ENCODE data around the gene DIDO1. TPM values are rescaled to one million over a fixed set of nuclear protein-coding genes. Genes with fewer than 3 reads are reported as not detected.
A peak's percentile ranks its signal among the peaks of the same experiment; 100 is the strongest.

The DIDO1 gene
- 41.6 to 53.8 TPM (median 42.5 TPM) in 3 replicates for total RNA-seq
- long read RNA-seq, full-length matches to known transcripts: 11 of 57 reads
- long read RNA-seq, partial matches to known transcripts: 14 of 57 reads
- long read RNA-seq, other reads (novel, unspliced or antisense): 32 of 57 reads

GRCh38 chr20:62926229-62927127, at the start of gene DIDO1:
TSS of gene DIDO1 (minus strand) at chr20:62926505.
- H3K27ac Mint-ChIP-seq (ENCODE audit: unreplicated experiment): peak within 1 kb of the TSS; percentile 98
- peaks cover 61% of the 10 kb centered on the region for H3K4me1 Mint-ChIP-seq (ENCODE audit: low read depth)
- H3K27me3 Mint-ChIP-seq (ENCODE audit: low read depth): no peaks in the 10 kb centered on the region
- H3K4me3 Mint-ChIP-seq (ENCODE audit: unreplicated experiment): peak within 1 kb of the TSS; percentile 95
- H3K36me3 Mint-ChIP-seq (ENCODE audit: low read depth): no peaks in the 10 kb centered on the region
- no peaks in the 10 kb centered on the region for H3K9me3 Mint-ChIP-seq (ENCODE audit: low read depth)
- TF ChIP-seq CTCF (IDR thresholded peaks at IDR 0.05): peak; percentile 84
- no peak for DNase-seq (ENCODE audit: low spot score)

- peaks cover 61% of the 10 kb centered on the region for H3K27me3 Mint-ChIP-seq (ENCODE audit: low read depth)
- TF ChIP-seq CTCF (IDR thresholded peaks at IDR 0.05): no peak
Observed at GRCh38 chr20:62975251-62975760, 49.0 kb upstream of the DIDO1 start.

DNA sequence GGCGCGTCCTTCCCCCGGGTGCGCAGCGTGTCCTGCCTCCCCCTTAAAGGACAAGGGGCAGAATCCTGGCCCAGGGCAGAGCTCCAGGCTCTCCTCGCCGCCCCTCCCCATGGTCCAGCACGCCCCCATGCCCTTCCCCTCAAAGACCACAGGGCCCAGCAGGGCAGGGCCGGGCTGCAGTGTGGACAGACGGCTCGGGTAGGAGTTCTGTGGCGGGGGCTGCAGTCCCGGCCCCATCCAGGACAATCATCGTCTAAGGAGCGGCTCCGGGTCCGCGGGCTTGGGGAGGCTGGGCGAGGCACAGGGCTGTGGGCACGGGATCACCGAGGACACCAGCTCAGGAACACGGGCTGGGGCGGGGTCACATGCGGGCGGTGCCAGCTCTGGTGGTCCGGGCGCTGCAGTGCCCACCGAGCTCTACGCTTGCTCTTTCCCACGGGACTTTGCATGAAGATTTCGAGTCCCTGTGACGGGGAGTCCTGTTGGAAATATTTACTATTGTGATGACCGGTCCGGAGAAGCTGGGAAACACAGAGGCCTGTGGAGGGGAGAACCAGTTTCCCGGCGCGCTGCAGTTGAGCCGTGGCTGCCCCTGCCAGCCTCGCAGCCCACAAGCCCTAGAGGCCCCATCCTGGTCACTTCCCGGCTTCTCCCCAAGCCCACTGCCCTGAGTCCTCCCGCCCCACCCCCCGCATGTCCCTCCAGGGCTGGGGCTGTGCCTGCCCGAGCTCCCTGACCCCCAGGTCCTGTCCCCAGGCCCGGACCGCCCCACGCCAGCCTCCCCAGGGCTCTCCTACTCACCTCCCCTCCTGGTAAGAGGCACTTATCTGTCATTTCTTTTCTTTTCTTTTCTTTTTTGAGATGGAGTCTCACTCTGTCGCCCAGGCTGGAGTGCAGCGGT, 46.8 kb upstream of the DIDO1 start:
- TF ChIP-seq CTCF (IDR thresholded peaks at IDR 0.05): no peak
- Mint-ChIP-seq H3K36me3 (ENCODE audit: low read depth) (no peaks in the 10 kb centered on the region), H3K4me1 (ENCODE audit: low read depth) (peaks cover 3% of the 10 kb centered on the region), H3K4me3 (ENCODE audit: unreplicated experiment) (peak overlapping the region; percentile 66), H3K9me3 (ENCODE audit: low read depth) (no peaks in the 10 kb centered on the region), H3K27ac (ENCODE audit: unreplicated experiment) (no peak overlapping the region), H3K27me3 (ENCODE audit: low read depth) (peaks cover 51% of the 10 kb centered on the region)
- no peak for DNase-seq (ENCODE audit: low spot score)

More at GRCh38 chr20:62975251-62975760, 49.0 kb upstream of the DIDO1 start:
- DNase-seq (ENCODE audit: low spot score): no peak
- H3K4me3 Mint-ChIP-seq (ENCODE audit: unreplicated experiment): no peak overlapping the region
- no peaks in the 10 kb centered on the region for H3K9me3 Mint-ChIP-seq (ENCODE audit: low read depth)
- H3K27ac Mint-ChIP-seq (ENCODE audit: unreplicated experiment): no peak overlapping the region
- H3K4me1 Mint-ChIP-seq (ENCODE audit: low read depth): peaks cover 3% of the 10 kb centered on the region
- H3K36me3 Mint-ChIP-seq (ENCODE audit: low read depth): no peaks in the 10 kb centered on the region

DNA sequence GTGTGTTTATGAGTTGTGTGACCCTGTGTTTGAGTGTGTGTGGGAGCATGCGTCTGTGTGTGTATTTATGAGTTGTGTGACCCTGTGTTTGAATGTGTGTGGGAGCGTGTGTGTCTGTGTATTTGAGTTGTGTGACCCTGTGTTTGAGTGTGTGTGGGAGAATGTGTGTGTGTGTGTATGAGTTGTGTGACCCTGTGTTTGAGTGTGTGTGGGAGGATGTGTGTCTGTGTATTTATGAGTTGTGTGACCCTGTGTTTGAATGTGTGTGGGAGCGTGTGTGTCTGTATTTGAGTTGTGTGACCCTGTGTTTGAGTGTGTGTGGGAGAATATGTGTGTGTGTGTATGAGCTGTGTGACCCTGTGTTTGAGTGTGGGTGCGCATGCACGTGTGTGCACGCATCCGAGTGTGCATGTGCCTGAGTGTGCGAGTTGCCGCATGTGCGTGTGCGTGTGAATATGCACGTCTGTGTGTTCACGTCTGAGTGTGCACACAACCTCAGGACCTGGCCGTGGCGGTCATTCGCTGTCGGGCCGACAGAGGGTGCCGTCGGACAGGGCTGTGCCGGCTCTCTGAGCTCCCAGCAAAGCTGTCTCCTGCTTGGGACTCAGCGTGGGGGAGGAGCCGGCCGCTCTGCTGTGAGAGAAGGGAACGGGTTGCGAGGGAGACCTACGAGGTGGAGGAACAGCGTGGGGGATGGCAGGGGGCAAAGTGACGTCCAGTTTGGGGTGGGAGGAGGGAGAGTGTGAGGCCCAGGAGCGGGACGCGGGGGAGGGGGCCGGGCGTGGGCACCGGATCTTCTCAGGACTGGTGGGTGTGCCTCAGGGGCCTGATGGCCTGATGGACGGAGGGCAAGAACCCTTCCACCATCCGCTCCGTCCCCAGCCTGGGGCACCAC, 45.9 kb upstream of the DIDO1 start:
- Mint-ChIP-seq H3K27me3 (ENCODE audit: low read depth) (peaks cover 51% of the 10 kb centered on the region), H3K36me3 (ENCODE audit: low read depth) (no peaks in the 10 kb centered on the region), H3K4me1 (ENCODE audit: low read depth) (peaks cover 3% of the 10 kb centered on the region), H3K9me3 (ENCODE audit: low read depth) (no peaks in the 10 kb centered on the region), H3K4me3 (ENCODE audit: unreplicated experiment) (peak overlapping the region; percentile 66), H3K27ac (ENCODE audit: unreplicated experiment) (no peak overlapping the region)
- no peak for DNase-seq (ENCODE audit: low spot score)
- peak; percentile 82 for TF ChIP-seq CTCF (IDR thresholded peaks at IDR 0.05)

All from chondrocyte (in vitro differentiated cells).